Measurements from ENCODE around the gene TAMALIN. TPM values are rescaled to one million over a fixed set of nuclear protein-coding genes. Genes with fewer than 3 reads are reported as not detected.

TAMALIN gene
- total RNA-seq, result 122 TPM

DNA sequence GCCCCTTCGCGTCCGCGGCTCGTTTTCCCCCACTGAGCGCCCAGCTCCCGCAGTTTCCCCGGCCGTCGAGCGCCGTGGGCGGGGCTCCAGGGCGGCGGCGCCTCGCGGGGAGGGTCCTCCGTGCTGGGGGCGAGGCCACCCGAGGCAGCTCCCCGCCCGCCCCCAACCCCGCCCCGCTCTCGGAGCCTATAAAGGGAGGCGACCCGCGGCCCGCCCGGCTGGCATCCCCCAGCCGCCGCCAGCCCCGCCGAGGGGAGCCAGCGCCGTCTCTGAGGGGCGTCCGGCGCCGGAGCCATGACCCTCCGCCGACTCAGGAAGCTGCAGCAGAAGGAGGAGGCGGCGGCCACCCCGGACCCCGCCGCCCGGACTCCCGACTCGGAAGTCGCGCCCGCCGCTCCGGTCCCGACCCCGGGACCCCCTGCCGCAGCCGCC lies at the start of gene TAMALIN:
TSS of gene TAMALIN (plus strand) at position 221 of the 432 bp plus-strand sequence. CDS start at position 295, 74 bp downstream.
- peak within 1 kb of the TSS; percentile 60 for H3K4me3 ChIP-seq (ENCODE audit: low read length)
- H3K9me3 ChIP-seq (ENCODE audit: low read depth, low read length), result no peaks in the 10 kb centered on the region
- peaks cover 33% of the 10 kb centered on the region for H3K4me1 ChIP-seq (ENCODE audit: insufficient read depth, low read length)
- H3K27me3 ChIP-seq (ENCODE audit: insufficient read depth, low read length), result peaks cover 13% of the 10 kb centered on the region

GRCh38 chr12:51958542-51958941 lies 48.2 kb upstream of the TAMALIN start:
- H3K4me1 ChIP-seq (ENCODE audit: insufficient read depth, low read length), result peaks cover 38% of the 10 kb centered on the region
- no peaks in the 10 kb centered on the region for H3K27me3 ChIP-seq (ENCODE audit: insufficient read depth, low read length)
- H3K9me3 ChIP-seq (ENCODE audit: low read depth, low read length), result no peaks in the 10 kb centered on the region
- H3K4me3 ChIP-seq (ENCODE audit: low read length), result no peak overlapping the region

DNA sequence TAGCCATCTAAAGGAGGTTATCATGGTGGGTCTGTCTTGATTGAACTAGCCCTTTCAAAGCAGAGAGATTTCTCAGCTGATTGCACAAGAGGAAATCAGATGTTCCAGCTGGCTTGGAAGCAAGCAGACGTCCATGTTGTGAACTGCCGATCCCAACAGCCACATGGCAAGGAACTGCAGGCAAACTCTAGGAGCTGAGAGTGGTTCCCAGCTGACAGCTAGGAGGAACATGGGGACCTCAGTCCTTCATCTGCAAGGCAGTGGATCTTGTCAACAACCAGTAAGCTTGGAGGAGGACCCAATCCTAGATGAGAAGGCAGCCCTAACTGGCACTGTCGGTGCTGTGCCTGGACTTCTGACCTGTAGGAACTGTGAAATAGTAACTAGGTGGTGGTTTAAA lies 47.5 kb upstream of the TAMALIN start:
- peaks cover 31% of the 10 kb centered on the region for H3K4me1 ChIP-seq (ENCODE audit: insufficient read depth, low read length)

DNA sequence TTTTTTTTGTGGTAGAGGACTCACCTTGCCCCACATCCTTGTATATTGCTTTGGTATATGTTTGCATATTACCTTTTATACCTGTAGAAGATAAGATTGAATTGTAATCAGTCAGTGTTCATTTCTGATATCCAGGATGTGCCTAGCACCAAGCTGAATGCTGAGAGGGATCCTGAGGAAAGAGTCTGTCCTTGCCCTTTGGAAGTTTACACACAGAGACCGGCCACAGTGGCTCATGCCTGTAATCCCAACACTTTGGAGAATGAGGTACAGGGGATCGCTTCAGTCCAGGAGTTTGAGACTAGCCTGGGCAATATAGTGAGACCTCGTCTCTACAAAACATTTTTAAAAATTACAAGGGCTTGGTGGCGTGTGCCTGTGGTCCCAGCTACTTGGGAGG lies 46.8 kb upstream of the TAMALIN start:
- Histone ChIP-seq H3K9me3 (ENCODE audit: low read depth, low read length) (no peaks in the 10 kb centered on the region), H3K27me3 (ENCODE audit: insufficient read depth, low read length) (no peaks in the 10 kb centered on the region), H3K4me3 (ENCODE audit: low read length) (no peak overlapping the region), H3K4me1 (ENCODE audit: insufficient read depth, low read length) (peaks cover 24% of the 10 kb centered on the region)

More for the DNA sequence above, 47.5 kb upstream of the TAMALIN start:
- Histone ChIP-seq H3K9me3 (ENCODE audit: low read depth, low read length) (no peaks in the 10 kb centered on the region), H3K27me3 (ENCODE audit: insufficient read depth, low read length) (no peaks in the 10 kb centered on the region), H3K4me3 (ENCODE audit: low read length) (no peak overlapping the region)

DNA sequence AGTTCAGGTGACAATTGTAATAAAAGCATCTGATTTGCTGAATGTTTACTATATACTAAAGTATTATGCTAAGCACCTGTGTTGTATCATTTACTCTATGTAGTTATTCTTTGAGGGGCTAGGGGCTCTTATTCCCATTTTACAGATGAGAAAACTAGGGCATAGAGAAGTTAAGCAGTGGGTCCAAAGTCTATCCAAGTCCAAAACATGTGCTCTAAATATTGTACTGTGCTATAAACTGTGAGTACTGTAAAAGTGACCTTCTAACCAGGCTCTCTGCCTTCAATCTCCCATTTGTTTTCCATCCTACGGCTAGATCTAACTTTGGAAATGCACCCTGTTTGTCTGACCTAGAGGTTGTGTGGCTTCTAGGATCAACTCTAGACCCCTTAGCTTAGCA lies 46.3 kb upstream of the TAMALIN start:
- Histone ChIP-seq H3K4me1 (ENCODE audit: insufficient read depth, low read length) (peaks cover 19% of the 10 kb centered on the region), H3K9me3 (ENCODE audit: low read depth, low read length) (no peaks in the 10 kb centered on the region), H3K27me3 (ENCODE audit: insufficient read depth, low read length) (no peaks in the 10 kb centered on the region), H3K4me3 (ENCODE audit: low read length) (no peak overlapping the region)

DNA sequence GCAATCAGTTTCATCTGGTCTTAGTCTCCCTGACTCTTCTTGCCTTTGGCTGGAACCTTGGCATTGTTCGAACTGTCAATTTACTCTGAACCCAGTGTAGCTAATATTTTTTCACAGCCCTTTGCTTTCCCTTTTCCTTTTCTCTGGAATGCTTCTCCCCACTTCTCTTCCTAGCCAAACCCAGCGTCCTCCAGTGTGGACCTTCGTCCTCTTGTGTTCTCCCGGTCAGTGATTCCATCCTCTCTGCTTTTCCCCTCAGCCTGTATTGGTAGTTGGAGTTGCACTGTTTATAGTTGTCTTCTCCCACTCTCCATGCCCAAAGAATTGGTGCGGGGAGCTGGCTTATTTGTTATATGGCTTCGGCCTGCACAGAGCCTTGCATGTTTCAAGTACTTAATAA lies 45.9 kb upstream of the TAMALIN start:
- no peaks in the 10 kb centered on the region for H3K9me3 ChIP-seq (ENCODE audit: low read depth, low read length)
- H3K27me3 ChIP-seq (ENCODE audit: insufficient read depth, low read length), result no peaks in the 10 kb centered on the region

DNA sequence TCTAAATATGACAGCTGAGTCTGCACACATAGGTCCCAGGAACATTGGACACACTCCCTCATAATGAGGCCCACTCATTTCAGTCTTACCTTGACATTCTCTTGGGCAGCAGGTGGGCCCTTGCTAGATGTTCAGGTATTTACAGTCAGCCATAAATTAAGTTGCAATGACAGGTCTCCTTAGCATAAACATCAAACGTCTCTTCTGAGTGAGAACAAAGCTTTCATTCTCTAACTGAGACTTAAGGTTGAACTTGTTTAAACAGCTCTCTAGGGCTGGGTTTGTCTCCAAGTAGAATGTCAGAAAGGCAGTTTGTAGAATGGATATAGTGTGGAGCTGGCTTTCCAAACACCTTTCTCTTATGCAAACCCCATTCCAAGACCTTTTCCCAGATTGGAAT lies 44.9 kb upstream of the TAMALIN start:
- Histone ChIP-seq H3K4me1 (ENCODE audit: insufficient read depth, low read length) (peaks cover 13% of the 10 kb centered on the region), H3K9me3 (ENCODE audit: low read depth, low read length) (no peaks in the 10 kb centered on the region), H3K27me3 (ENCODE audit: insufficient read depth, low read length) (no peaks in the 10 kb centered on the region), H3K4me3 (ENCODE audit: low read length) (no peak overlapping the region)

More for the DNA sequence above, 45.9 kb upstream of the TAMALIN start:
- no peak overlapping the region for H3K4me3 ChIP-seq (ENCODE audit: low read length)
- H3K4me1 ChIP-seq (ENCODE audit: insufficient read depth, low read length), result peaks cover 15% of the 10 kb centered on the region

- no peaks in the 10 kb centered on the region for H3K27me3 ChIP-seq (ENCODE audit: insufficient read depth, low read length)
- no peak overlapping the region for H3K4me3 ChIP-seq (ENCODE audit: low read length)
These were observed 44.0 kb upstream of the TAMALIN start for GRCh38 chr12:51962737-51963136.

DNA sequence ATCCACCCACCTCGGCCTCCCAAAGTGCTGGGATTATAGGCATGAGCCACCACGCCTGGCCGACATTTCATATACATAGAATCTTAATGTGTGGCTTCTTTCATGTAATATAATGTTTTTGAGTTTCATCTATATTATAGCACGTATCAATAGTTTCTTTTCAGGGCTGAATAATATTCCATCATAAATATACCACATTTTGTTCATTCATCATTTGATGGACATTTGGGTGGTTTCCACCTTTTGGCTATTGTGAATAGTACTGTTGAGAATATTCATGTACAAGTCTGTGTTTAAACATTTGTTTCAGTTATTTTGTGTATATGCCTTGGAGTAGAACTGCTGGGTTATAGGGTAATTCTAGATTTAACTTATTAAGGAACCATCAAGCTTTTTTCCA lies 43.3 kb upstream of the TAMALIN start:
- no peaks in the 10 kb centered on the region for H3K9me3 ChIP-seq (ENCODE audit: low read depth, low read length)
- no peak overlapping the region for H3K4me3 ChIP-seq (ENCODE audit: low read length)
- no peaks in the 10 kb centered on the region for H3K27me3 ChIP-seq (ENCODE audit: insufficient read depth, low read length)
- peaks cover 13% of the 10 kb centered on the region for H3K4me1 ChIP-seq (ENCODE audit: insufficient read depth, low read length)

More at GRCh38 chr12:51962737-51963136, 44.0 kb upstream of the TAMALIN start:
- Histone ChIP-seq H3K4me1 (ENCODE audit: insufficient read depth, low read length) (peaks cover 13% of the 10 kb centered on the region), H3K9me3 (ENCODE audit: low read depth, low read length) (no peaks in the 10 kb centered on the region)

- Histone ChIP-seq H3K4me3 (ENCODE audit: low read length) (no peak overlapping the region), H3K4me1 (ENCODE audit: insufficient read depth, low read length) (peaks cover 54% of the 10 kb centered on the region), H3K27me3 (ENCODE audit: insufficient read depth, low read length) (no peaks in the 10 kb centered on the region), H3K9me3 (ENCODE audit: low read depth, low read length) (no peaks in the 10 kb centered on the region)
These were observed 37.1 kb upstream of the TAMALIN start for GRCh38 chr12:51969643-51970042.

GRCh38 chr12:51970904-51971646 lies 35.7 kb upstream of the TAMALIN start:
- no peaks in the 10 kb centered on the region for H3K9me3 ChIP-seq (ENCODE audit: low read depth, low read length)
- no peaks in the 10 kb centered on the region for H3K27me3 ChIP-seq (ENCODE audit: insufficient read depth, low read length)
- peaks cover 69% of the 10 kb centered on the region for H3K4me1 ChIP-seq (ENCODE audit: insufficient read depth, low read length)
- no peak overlapping the region for H3K4me3 ChIP-seq (ENCODE audit: low read length)

DNA sequence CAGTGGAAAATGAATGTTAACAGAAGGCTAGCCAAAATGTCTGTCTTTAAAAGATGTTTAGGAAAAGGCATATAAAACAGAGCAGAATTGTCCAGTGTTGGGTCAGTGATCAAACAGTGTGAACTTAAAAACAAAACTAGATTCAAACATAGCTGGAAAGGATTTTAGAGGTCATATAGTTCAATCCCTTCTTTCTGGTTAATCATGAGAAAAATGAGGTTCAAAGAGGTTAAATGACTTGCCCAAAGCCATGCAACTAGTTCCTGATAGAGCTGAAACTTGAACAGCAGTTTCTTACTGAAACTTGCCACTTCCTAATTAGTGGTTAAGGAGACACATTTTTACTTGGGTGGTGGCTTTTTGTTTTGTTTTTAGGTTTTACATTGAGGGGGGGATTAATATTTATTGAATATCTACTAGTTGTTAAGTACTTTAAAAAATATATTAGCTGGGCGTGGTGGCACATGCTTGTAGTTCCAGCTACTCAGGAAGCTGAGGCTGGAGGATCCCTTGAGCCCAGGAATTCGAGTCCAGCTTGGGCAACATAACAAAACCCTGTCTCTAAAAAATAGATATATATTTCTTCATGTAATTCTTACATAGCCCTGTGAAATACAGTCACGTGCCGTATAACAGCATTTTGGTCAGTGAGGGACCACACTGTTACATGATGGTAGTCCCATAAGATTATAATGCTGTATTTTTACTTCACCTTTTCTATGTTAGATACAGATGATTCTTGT lies 34.9 kb upstream of the TAMALIN start:
- Histone ChIP-seq H3K4me3 (ENCODE audit: low read length) (no peak overlapping the region), H3K27me3 (ENCODE audit: insufficient read depth, low read length) (no peaks in the 10 kb centered on the region), H3K4me1 (ENCODE audit: insufficient read depth, low read length) (peaks cover 77% of the 10 kb centered on the region), H3K9me3 (ENCODE audit: low read depth, low read length) (no peaks in the 10 kb centered on the region)

DNA sequence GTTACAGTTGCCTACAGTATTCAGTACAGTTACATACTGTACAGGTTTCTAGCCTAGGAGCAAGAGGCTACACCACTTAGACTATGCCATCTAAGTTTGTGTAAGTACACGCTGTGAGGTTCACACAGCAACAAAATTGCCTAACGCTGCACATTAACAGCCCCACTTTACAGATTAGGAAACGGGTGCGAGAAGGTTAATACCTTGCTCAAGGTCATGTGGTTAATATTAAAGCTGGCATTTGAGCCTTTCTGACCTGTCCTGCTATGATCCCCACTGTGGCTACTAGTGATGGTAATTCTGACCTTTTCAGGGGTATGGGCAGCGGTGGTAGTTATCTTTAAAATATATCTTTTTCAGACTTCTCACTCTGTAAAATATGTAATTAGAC lies 34.3 kb upstream of the TAMALIN start:
- Histone ChIP-seq H3K4me3 (ENCODE audit: low read length) (no peak overlapping the region), H3K9me3 (ENCODE audit: low read depth, low read length) (no peaks in the 10 kb centered on the region)

GRCh38 chr12:51972849-51973273 lies 33.9 kb upstream of the TAMALIN start:
- no peaks in the 10 kb centered on the region for H3K27me3 ChIP-seq (ENCODE audit: insufficient read depth, low read length)
- H3K4me3 ChIP-seq (ENCODE audit: low read length), result no peak overlapping the region
- H3K4me1 ChIP-seq (ENCODE audit: insufficient read depth, low read length), result peaks cover 87% of the 10 kb centered on the region
- H3K9me3 ChIP-seq (ENCODE audit: low read depth, low read length), result no peaks in the 10 kb centered on the region

More for the DNA sequence above, 34.3 kb upstream of the TAMALIN start:
- Histone ChIP-seq H3K4me1 (ENCODE audit: insufficient read depth, low read length) (peaks cover 82% of the 10 kb centered on the region), H3K27me3 (ENCODE audit: insufficient read depth, low read length) (no peaks in the 10 kb centered on the region)

DNA sequence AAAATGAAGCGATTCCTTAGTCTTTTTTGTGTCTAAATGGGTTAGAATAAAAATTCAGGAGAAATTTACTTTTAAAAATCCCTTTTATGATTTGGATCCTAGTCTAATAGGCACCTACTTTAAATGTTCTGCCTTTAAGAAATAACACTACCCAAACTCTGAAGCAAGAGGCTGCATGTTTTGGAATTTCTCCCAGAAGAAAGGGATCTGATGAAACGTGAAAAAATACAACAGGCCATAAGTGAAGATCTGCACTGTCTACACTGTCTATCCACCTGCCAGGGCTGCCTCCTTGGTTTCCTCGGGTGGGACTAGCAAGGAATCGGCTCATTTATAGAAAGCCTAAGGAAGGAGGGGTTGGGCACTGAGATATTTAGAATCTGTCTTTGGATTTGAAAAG lies 33.2 kb upstream of the TAMALIN start:
- Histone ChIP-seq H3K4me3 (ENCODE audit: low read length) (no peak overlapping the region), H3K27me3 (ENCODE audit: insufficient read depth, low read length) (no peaks in the 10 kb centered on the region), H3K4me1 (ENCODE audit: insufficient read depth, low read length) (peaks cover 89% of the 10 kb centered on the region), H3K9me3 (ENCODE audit: low read depth, low read length) (no peaks in the 10 kb centered on the region)

Data from mononuclear cell (primary cell).